ENCODE results near the gene SH3GL2.

SH3GL2 gene

DNA sequence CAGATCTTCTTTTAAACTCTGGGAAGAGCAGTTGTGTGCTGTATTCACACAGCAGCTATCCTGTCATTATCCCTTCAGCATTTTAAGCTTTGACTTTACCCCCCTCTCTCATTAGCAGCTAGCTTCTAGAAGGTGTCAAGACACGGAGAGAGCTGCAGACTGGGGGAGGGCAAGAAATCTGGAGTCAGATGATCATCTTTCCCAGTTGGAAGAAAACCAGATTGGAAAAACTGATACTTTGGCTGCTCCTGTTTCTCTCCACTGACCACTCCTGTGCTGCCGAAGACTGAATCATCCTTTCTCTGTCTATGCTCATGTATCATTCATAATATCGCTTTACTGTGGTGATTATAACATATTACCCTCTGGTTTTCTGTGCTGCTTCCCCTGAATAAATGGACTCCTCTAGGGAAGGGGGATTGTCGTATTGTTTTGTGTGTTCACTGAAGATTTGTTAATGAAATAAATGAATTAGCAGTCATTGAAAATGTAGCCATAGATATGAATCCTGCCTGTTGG is 75.1 kb downstream of the SH3GL2 start:
- Mint-ChIP-seq H3K27me3 (no peaks in the 10 kb centered on the region), H3K9me3 (no peaks in the 10 kb centered on the region), H3K27ac (no peak overlapping the region), H3K4me3 (no peak overlapping the region), H3K36me3 (ENCODE audit: low read depth) (no peaks in the 10 kb centered on the region), H3K4me1 (ENCODE audit: low read depth) (no peaks in the 10 kb centered on the region)
- intact Hi-C loops (cut with micrococcal nuclease): no loop called here

DNA sequence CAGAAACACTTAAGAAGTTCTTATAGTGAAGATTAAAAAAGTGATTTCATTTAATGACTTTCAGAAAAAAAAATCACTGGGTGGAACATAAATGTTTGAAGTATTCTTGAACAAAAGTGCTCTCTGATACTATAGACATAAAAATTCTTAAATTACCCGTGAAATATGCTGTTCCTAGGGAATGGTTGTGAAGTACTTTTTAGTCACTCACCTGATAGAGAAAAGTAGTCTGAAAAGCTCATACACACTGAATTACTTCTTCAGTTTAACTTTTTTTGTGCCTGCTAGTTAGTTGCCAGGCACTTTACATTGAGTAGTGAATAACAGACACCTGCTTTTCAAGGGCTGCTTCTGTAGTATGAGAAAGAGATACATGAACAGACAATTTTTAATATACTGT is 78.0 kb downstream of the SH3GL2 start:
- H3K4me3 Mint-ChIP-seq: no peak overlapping the region

DNA sequence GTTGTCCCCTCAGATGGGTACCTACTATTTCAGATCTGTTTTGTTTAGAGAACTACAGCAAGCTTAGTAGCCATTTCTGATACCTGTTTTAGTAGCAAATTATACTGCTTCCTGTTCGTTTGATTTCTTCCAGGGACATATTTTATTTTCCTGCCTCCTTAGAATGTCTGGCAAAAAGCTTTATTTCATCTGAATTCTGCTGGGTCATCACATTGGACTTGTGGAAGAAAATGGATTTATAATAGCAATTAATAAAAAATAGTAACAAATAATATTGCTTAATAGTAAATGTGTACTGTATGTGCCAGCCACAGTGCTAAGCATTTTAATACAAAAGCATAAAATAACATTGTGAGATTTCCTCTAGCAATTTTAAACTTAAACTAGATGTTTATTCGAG is 79.4 kb downstream of the SH3GL2 start:
- Mint-ChIP-seq H3K4me1 (ENCODE audit: low read depth) (no peaks in the 10 kb centered on the region), H3K36me3 (ENCODE audit: low read depth) (no peaks in the 10 kb centered on the region), H3K27me3 (no peaks in the 10 kb centered on the region), H3K4me3 (no peak overlapping the region), H3K27ac (no peak overlapping the region), H3K9me3 (no peaks in the 10 kb centered on the region)
- intact Hi-C loops (cut with micrococcal nuclease): no loop called here

More for the DNA sequence above, 78.0 kb downstream of the SH3GL2 start:
- Mint-ChIP-seq H3K36me3 (ENCODE audit: low read depth) (no peaks in the 10 kb centered on the region), H3K9me3 (no peaks in the 10 kb centered on the region), H3K27me3 (no peaks in the 10 kb centered on the region), H3K27ac (no peak overlapping the region), H3K4me1 (ENCODE audit: low read depth) (no peaks in the 10 kb centered on the region)
- intact Hi-C loops (cut with micrococcal nuclease): no loop called here

DNA sequence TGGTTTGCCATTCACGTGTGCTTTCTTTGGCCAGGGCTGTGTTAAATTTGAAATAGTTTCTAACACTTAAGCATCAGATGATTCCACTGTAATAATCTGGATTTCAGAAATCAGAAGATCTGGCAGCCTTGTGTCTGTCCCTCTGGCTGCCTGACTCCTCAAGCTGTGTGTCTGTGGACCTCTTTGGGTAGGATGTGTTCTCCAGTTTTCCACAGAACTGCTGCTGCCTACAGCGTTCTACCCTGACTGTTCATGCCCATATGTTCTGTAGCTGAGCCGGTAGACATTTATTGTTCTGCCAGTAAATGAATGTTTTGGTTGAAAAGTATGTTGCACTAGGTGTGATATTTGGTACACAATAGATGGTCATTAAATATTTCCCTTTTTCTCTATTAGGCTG is 81.3 kb downstream of the SH3GL2 start:
- H3K4me1 Mint-ChIP-seq (ENCODE audit: low read depth): no peaks in the 10 kb centered on the region
- H3K27ac Mint-ChIP-seq: no peak overlapping the region
- intact Hi-C loops (cut with micrococcal nuclease): no loop called here
- no peaks in the 10 kb centered on the region for H3K36me3 Mint-ChIP-seq (ENCODE audit: low read depth)
- no peak overlapping the region for H3K4me3 Mint-ChIP-seq
- no peaks in the 10 kb centered on the region for H3K27me3 Mint-ChIP-seq
- no peaks in the 10 kb centered on the region for H3K9me3 Mint-ChIP-seq

DNA sequence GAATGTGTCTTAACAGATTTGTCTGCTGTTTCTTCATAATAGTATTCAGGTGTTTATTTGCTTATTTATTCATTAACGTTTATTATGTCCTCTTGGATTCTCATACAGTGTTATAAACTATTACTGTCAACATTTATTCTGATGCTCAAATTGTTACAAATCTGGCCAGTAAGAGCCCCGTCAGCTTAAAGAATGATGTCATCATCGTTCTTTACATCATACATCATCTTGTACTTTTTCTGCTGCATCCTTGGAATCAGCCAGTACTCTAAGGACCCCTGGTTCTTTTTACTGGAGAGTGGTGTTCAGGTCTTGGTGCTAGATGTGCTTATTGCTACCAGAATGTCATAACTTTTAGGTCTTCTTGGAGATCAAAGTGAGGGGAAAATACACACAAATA is 86.6 kb downstream of the SH3GL2 start:
- Mint-ChIP-seq H3K4me1 (ENCODE audit: low read depth) (no peaks in the 10 kb centered on the region), H3K27me3 (no peaks in the 10 kb centered on the region), H3K4me3 (no peak overlapping the region), H3K27ac (no peak overlapping the region), H3K9me3 (peaks cover 9% of the 10 kb centered on the region), H3K36me3 (ENCODE audit: low read depth) (no peaks in the 10 kb centered on the region)
- intact Hi-C loops (cut with micrococcal nuclease): no loop called here

DNA sequence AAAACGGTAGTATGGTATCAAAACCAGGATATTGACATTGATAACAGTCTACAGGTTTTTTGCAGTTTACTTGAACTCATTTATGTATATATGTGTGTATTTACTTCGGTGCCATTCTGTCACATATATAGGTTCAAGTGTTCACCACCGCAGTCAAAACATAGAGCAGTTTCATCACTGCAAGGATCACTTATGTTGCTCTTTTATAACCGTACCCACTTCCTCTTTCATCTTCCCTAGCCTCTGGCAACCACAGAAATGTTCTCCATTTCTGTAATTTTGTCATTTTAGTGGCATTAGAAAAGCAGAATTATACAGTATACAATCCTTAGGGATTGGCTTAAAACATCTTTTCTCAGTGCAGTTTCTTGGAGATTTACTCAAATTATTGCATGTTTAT is 90.3 kb downstream of the SH3GL2 start:
- Mint-ChIP-seq H3K4me3 (no peak overlapping the region), H3K4me1 (ENCODE audit: low read depth) (no peaks in the 10 kb centered on the region), H3K27ac (no peak overlapping the region), H3K9me3 (peaks cover 9% of the 10 kb centered on the region), H3K27me3 (no peaks in the 10 kb centered on the region), H3K36me3 (ENCODE audit: low read depth) (no peaks in the 10 kb centered on the region)
- intact Hi-C loops (cut with micrococcal nuclease): no loop called here

DNA sequence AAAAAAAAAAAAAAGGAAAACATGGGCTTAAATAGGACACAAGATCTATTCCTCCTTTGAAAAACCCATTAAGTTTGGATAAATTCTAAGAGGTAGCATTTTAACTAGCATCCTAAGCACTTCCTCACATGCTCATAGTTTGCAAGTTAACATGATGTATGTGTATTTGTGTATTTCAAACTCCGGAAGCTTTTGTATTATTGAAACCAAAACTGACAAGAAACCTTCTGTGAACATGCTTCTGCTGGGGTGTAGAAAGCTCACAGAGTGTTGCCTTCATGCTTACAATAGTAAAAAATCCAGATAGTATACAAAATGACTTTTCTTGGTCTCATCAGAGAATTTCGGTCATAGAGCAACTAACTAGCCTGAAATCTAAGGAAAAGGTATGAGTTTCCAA is 103.8 kb downstream of the SH3GL2 start:
- H3K9me3 Mint-ChIP-seq: peaks cover 40% of the 10 kb centered on the region

DNA sequence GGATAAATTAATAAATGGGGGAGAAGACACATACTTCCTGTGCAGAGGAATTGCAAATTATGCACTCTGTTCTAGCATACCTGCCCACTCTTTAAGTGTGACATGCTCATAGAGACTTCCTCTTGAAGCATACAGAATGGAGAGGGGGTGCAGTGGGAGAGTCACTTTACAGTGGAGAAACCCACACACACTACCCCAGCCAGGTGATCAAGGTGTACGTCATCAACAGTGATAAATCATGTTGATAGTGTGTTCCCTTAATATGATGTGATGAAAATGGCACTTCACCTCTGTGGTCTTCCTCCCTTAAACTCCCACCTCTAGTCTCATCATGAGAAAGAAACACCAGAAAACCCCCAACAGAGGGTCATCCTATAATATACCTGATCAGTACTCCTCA is 110.0 kb downstream of the SH3GL2 start:
- H3K4me1 Mint-ChIP-seq (ENCODE audit: low read depth): no peaks in the 10 kb centered on the region
- intact Hi-C loops (cut with micrococcal nuclease): no loop called here
- no peaks in the 10 kb centered on the region for H3K36me3 Mint-ChIP-seq (ENCODE audit: low read depth)
- H3K27ac Mint-ChIP-seq: no peak overlapping the region
- peaks cover 15% of the 10 kb centered on the region for H3K9me3 Mint-ChIP-seq
- H3K27me3 Mint-ChIP-seq: no peaks in the 10 kb centered on the region
- no peak overlapping the region for H3K4me3 Mint-ChIP-seq

More for the DNA sequence above, 103.8 kb downstream of the SH3GL2 start:
- intact Hi-C loops (cut with micrococcal nuclease): no loop called here
- no peak overlapping the region for H3K27ac Mint-ChIP-seq
- no peaks in the 10 kb centered on the region for H3K4me1 Mint-ChIP-seq (ENCODE audit: low read depth)
- no peak overlapping the region for H3K4me3 Mint-ChIP-seq
- no peaks in the 10 kb centered on the region for H3K27me3 Mint-ChIP-seq
- H3K36me3 Mint-ChIP-seq (ENCODE audit: low read depth): no peaks in the 10 kb centered on the region

DNA sequence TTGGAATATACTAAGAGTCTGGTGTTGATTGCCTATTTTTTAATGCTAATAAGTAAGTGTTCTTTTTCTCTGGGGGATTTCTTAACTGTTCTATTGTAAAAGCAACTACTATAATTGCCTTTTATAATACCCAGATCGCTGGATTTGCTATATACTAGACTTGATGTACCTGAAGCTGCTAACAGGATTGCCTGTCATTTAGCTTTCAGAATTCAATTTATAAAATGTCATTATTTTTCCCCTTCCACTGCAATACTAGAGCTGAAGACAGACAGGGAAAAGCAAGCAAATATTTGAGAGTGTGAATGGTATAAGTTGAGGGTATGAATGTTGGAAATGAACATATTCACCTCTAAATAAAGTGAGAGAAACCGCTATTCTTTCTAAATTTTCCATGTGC is 115.5 kb downstream of the SH3GL2 start:
- Mint-ChIP-seq H3K27ac (no peak overlapping the region), H3K36me3 (ENCODE audit: low read depth) (no peaks in the 10 kb centered on the region)

DNA sequence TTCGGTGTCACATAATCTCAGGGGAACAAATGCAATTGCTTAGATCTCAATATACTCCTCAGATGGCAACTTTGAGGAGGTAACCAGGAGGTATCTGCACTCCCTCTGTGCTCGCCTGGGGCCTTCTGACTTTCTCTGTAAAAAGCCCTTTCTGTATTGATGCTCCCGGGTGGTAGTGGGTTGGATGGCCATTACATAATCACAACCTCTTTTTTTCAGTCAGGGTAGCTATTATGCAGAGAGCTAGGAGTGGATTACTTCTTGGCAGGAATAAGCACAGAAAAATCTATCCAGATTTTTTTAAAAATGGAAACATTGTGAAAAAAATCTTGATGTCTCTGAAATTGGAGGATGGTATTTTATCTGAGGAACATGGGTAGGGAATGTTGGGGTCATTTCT is 116.6 kb downstream of the SH3GL2 start:
- Mint-ChIP-seq H3K27me3 (no peaks in the 10 kb centered on the region), H3K4me3 (no peak overlapping the region), H3K9me3 (no peaks in the 10 kb centered on the region), H3K4me1 (ENCODE audit: low read depth) (no peaks in the 10 kb centered on the region), H3K27ac (no peak overlapping the region), H3K36me3 (ENCODE audit: low read depth) (no peaks in the 10 kb centered on the region)
- intact Hi-C loops (cut with micrococcal nuclease): no loop called here

More for the DNA sequence above, 115.5 kb downstream of the SH3GL2 start:
- no peaks in the 10 kb centered on the region for H3K27me3 Mint-ChIP-seq
- no peaks in the 10 kb centered on the region for H3K4me1 Mint-ChIP-seq (ENCODE audit: low read depth)
- intact Hi-C loops (cut with micrococcal nuclease): no loop called here
- no peak overlapping the region for H3K4me3 Mint-ChIP-seq
- H3K9me3 Mint-ChIP-seq: no peaks in the 10 kb centered on the region

DNA sequence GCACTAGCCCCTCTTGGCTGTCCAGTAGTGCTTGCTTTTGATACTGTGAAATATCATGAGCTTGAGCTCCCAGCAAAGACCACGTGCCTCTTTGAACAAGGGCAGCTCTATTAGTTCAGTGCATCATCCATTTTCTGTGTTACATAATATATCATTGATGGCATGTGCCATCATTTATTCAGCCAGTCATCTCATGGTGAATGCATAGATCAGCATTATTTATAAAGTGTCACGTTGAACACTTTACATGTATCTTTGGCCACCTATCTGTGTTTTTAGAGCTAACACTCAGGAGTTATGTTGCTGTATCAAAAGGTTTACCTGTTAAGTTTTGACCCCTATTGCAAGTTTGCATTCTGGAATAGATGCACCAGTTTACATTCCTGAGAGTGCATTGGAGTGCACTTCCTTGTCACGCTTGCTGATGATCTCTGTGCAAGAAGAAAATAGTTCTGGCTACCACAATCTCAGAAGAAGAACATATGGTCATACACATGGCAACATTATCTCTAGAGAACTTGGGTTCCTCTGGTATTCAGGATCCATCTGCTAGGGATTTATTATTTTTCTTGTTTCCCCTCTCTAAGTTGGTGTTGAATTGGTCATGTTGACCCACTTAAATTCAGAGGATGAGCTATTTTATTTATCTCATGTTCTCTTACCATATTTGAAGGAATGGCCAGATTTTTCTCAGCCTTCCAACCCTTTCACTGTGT is 120.9 kb downstream of the SH3GL2 start:
- Mint-ChIP-seq H3K9me3 (no peaks in the 10 kb centered on the region), H3K4me3 (no peak overlapping the region), H3K27ac (no peak overlapping the region), H3K4me1 (ENCODE audit: low read depth) (no peaks in the 10 kb centered on the region), H3K36me3 (ENCODE audit: low read depth) (no peaks in the 10 kb centered on the region), H3K27me3 (no peaks in the 10 kb centered on the region)
- intact Hi-C loops (cut with micrococcal nuclease): no loop called here

DNA sequence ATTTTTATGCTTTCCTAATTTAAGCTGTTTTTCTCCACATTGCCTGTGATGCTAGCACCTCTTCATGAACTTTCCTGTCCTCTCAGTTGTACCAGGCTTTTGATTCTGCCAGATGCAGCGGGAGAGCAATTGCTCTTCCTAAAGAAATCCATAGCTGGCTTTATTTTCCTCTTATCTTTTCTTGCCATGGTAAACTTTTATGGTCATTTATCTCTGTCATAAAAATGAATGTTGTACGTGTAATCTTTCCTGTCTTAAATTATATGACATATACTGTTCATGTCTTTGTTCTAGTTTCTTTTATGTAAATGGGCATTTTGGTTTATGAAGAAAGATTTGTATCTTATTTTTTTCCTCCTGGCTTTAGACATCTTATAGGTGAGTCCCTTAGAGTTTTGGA is 127.5 kb downstream of the SH3GL2 start:
- Mint-ChIP-seq H3K9me3 (no peaks in the 10 kb centered on the region), H3K27me3 (no peaks in the 10 kb centered on the region), H3K27ac (no peak overlapping the region), H3K4me1 (ENCODE audit: low read depth) (no peaks in the 10 kb centered on the region), H3K4me3 (no peak overlapping the region), H3K36me3 (ENCODE audit: low read depth) (no peaks in the 10 kb centered on the region)
- intact Hi-C loops (cut with micrococcal nuclease): no loop called here

DNA sequence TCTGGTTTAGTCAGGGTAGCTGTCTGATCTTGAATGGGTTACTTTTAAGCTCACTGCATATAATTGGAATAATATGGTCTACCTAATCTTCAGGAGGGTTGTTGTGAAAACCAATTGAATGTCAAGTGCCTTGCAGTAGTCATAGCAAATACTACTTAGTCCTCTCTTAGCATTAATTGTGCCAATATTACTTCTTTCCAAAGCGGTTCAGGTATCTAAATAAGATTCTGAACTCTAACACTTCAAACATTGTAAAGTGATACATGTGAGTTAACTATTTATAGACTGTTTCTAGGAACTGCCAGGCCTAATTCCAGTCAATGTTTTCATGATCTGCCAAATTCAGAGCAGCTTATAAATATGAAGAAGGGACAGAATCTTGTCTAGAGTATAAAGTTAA is 140.2 kb downstream of the SH3GL2 start:
- H3K4me1 Mint-ChIP-seq (ENCODE audit: low read depth): no peaks in the 10 kb centered on the region
- no peaks in the 10 kb centered on the region for H3K27me3 Mint-ChIP-seq
- peaks cover 9% of the 10 kb centered on the region for H3K9me3 Mint-ChIP-seq
- no peaks in the 10 kb centered on the region for H3K36me3 Mint-ChIP-seq (ENCODE audit: low read depth)
- intact Hi-C loops (cut with micrococcal nuclease): no loop called here
- H3K27ac Mint-ChIP-seq: no peak overlapping the region
- H3K4me3 Mint-ChIP-seq: no peak overlapping the region

DNA sequence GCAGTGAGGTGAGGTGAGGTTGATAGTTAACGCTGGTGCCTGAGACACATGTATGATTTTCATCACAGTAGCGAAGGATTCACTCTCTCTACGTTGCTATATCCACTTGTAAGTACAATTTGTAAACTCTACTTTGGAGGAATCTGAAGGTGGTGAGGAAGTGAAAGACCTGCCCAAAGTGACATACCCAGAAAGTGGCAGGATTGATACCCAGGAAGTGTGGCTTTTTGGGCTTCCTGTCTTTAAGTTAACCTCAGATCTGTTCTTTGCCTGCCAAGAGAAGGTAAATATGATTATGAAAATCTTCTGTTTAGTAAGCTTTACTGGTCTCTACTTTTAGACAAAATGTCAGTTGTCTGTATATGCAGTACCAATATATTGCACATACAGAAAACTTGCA is 143.1 kb downstream of the SH3GL2 start:
- intact Hi-C loops (cut with micrococcal nuclease): no loop called here
- Mint-ChIP-seq H3K4me1 (ENCODE audit: low read depth) (no peaks in the 10 kb centered on the region), H3K4me3 (no peak overlapping the region), H3K27me3 (no peaks in the 10 kb centered on the region), H3K9me3 (peaks cover 31% of the 10 kb centered on the region), H3K27ac (no peak overlapping the region), H3K36me3 (ENCODE audit: low read depth) (no peaks in the 10 kb centered on the region)

DNA sequence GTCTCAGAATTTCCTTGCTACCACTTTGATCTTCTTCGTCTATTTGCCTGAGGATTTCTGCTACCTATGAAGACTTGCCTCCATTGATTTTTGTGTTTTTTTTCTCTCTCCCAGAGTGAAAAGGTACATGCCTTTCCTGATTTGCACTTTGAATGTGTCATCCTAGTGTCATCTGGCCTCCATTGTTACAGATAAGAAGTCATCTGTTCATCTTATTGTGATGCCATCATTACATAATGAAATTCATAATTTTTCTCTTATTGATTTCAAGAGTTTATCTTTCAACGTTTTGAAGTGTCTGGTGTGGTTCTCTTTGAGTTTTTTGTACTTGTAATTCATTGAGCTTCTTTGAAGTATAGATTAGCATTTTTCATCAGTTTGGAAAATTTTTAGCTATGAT is 144.8 kb downstream of the SH3GL2 start:
- H3K4me3 Mint-ChIP-seq: no peak overlapping the region
- peaks cover 40% of the 10 kb centered on the region for H3K9me3 Mint-ChIP-seq
- intact Hi-C loops (cut with micrococcal nuclease): no loop called here
- H3K4me1 Mint-ChIP-seq (ENCODE audit: low read depth): no peaks in the 10 kb centered on the region
- no peaks in the 10 kb centered on the region for H3K27me3 Mint-ChIP-seq
- no peaks in the 10 kb centered on the region for H3K36me3 Mint-ChIP-seq (ENCODE audit: low read depth)
- H3K27ac Mint-ChIP-seq: no peak overlapping the region

Data from dendritic cell treated with granulocyte-macrophage colony-stimulating factor and Interleukin-4, amounts not matched to agents 40 ng/mL and 50 ng/mL, for 4 days (primary cell).